HG03460 (cell line): ENCODE measurements around the gene INPP5D.
"Not testable (repeated sequence)": the region's sequence is repeated elsewhere in the genome, so short reads cannot be mapped to it uniquely, and the experiment has no call there.

Source experiments
- ATAC-seq: cut with Tn5 transposase; IDR thresholded peaks from one replicate; pipeline ENCODE4 v1.9.1; 2021; ENCODE audit not compliant: unreplicated experiment

Gene INPP5D

GRCh38 chr2:233168445-233168844, 108.3 kb downstream of the INPP5D start:
- no peak for ATAC-seq

- no peak for ATAC-seq
Observed at GRCh38 chr2:233168919-233169318, 108.8 kb downstream of the INPP5D start.

GRCh38 chr2:233171344-233171743, 111.2 kb downstream of the INPP5D start:
- no peak for ATAC-seq

- no peak for ATAC-seq
Observed at GRCh38 chr2:233173115-233173514, 113.0 kb downstream of the INPP5D start.

GRCh38 chr2:233174137-233174536, 114.0 kb downstream of the INPP5D start:
- ATAC-seq: no peak

GRCh38 chr2:233178994-233179847, 119.1 kb downstream of the INPP5D start:
- ATAC-seq: no peak

- ATAC-seq: no peak
Observed at GRCh38 chr2:233179848-233180366, 119.8 kb downstream of the INPP5D start.

- ATAC-seq: no peak
Observed at GRCh38 chr2:233183869-233184418, 123.8 kb downstream of the INPP5D start.

- ATAC-seq: no peak
Observed at GRCh38 chr2:233184669-233185068, 124.5 kb downstream of the INPP5D start.

- ATAC-seq: no peak
Observed at GRCh38 chr2:233185330-233185729, 125.2 kb downstream of the INPP5D start.

- ATAC-seq: no peak
Observed at GRCh38 chr2:233185963-233186362, 125.8 kb downstream of the INPP5D start.

GRCh38 chr2:233186851-233187250, 126.7 kb downstream of the INPP5D start:
- no peak for ATAC-seq

GRCh38 chr2:233189025-233189424, 128.9 kb downstream of the INPP5D start:
- ATAC-seq: no peak

GRCh38 chr2:233191016-233191415, 130.9 kb downstream of the INPP5D start:
- ATAC-seq: not testable (repeated sequence)

GRCh38 chr2:233193738-233194137, 133.6 kb downstream of the INPP5D start:
- ATAC-seq: no peak

GRCh38 chr2:233195027-233195426, 134.9 kb downstream of the INPP5D start:
- no peak for ATAC-seq

GRCh38 chr2:233197022-233197421, 136.9 kb downstream of the INPP5D start:
- ATAC-seq: no peak

GRCh38 chr2:233198026-233198425, 137.9 kb downstream of the INPP5D start:
- ATAC-seq: no peak

GRCh38 chr2:233199870-233200269, 139.7 kb downstream of the INPP5D start:
- ATAC-seq: no peak

- ATAC-seq: not testable (repeated sequence)
Observed at GRCh38 chr2:233200790-233201189, 140.6 kb downstream of the INPP5D start.

- no peak for ATAC-seq
Observed at GRCh38 chr2:233201258-233202013, 141.3 kb downstream of the INPP5D start.

- ATAC-seq: no peak
Observed at GRCh38 chr2:233202531-233202944, 142.4 kb downstream of the INPP5D start.
